Trophoblast cell (in vitro differentiated cells and primary cell): ENCODE results near the gene GGPS1.

ENCODE experiments used
- DNase-seq, 2 donors: peaks; one replicate each; pipeline ENCODE4 v3.0.0-alpha.2; 2016
- H2AFZ ChIP-seq: 2 replicates; pipeline ENCODE4 v1.6.1; 2013; ENCODE audit warnings: low read length, moderate library complexity, mild to moderate bottlenecking; ENCODE audit not compliant: insufficient read depth, poor library complexity
- H2AK5ac ChIP-seq: 2 replicates; pipeline ENCODE4 v1.6.1; 2013; ENCODE audit warnings: mild to moderate bottlenecking, low read length
- H2BK120ac ChIP-seq: 2 replicates; pipeline ENCODE4 v1.6.1; 2013; ENCODE audit warnings: low read length, mild to moderate bottlenecking, moderate library complexity; ENCODE audit not compliant: insufficient read depth, poor library complexity
- H2BK12ac ChIP-seq: 2 replicates; pipeline ENCODE4 v1.6.1; 2013; ENCODE audit warnings: mild to moderate bottlenecking, low read length, moderate library complexity
- H2BK5ac ChIP-seq: 2 replicates; pipeline ENCODE4 v1.6.1; 2013; ENCODE audit warnings: low read length, low read depth, moderate library complexity, mild to moderate bottlenecking; ENCODE audit not compliant: poor library complexity
- H3K14ac ChIP-seq: 2 replicates; pipeline ENCODE4 v1.6.1; 2013; ENCODE audit warnings: mild to moderate bottlenecking, low read length
- H3K18ac ChIP-seq: 2 replicates; pipeline ENCODE4 v1.6.1; 2013; ENCODE audit warnings: mild to moderate bottlenecking, low read length
- H3K23ac ChIP-seq: 2 replicates; pipeline ENCODE4 v1.6.1; 2013; ENCODE audit warnings: low read length
- H3K27ac ChIP-seq: 2 replicates; pipeline ENCODE4 v1.5.1; 2013; ENCODE audit warnings: low read depth, mild to moderate bottlenecking, inconsistent platforms, low read length, moderate library complexity
- H3K27me3 ChIP-seq: 2 replicates; pipeline ENCODE4 v1.6.1; 2013; ENCODE audit warnings: inconsistent platforms, mild to moderate bottlenecking, low read length, moderate library complexity; ENCODE audit not compliant: insufficient read depth
- H3K36me3 ChIP-seq, 2 experiments: 1 replicate in 1 of 2; 2 replicates in 1 of 2; pipeline ENCODE4 v1.6.1; 2013; ENCODE audit warnings: low read length in 2 of 2, mild to moderate bottlenecking in 2 of 2, moderate library complexity in 1 of 2; ENCODE audit not compliant: insufficient read depth in 2 of 2, control insufficient read depth in 1 of 2
- H3K4ac ChIP-seq: 2 replicates; pipeline ENCODE4 v1.6.1; 2013; ENCODE audit warnings: low read depth, mild to moderate bottlenecking, low read length, moderate library complexity
- H3K4me1 ChIP-seq, 2 experiments: 1 replicate in 1 of 2; 2 replicates in 1 of 2; pipeline ENCODE4 v1.6.1; 2013; ENCODE audit warnings: low read length in 2 of 2, mild to moderate bottlenecking in 2 of 2, moderate library complexity in 1 of 2; ENCODE audit not compliant: insufficient read depth in 2 of 2, control insufficient read depth in 1 of 2
- H3K4me2 ChIP-seq: 2 replicates; pipeline ENCODE4 v1.6.1; 2013; ENCODE audit warnings: inconsistent platforms, mild to moderate bottlenecking, low read length, moderate library complexity
- H3K4me3 ChIP-seq: 2 replicates; pipeline ENCODE4 v1.5.1; 2013; ENCODE audit warnings: mild to moderate bottlenecking, low read depth, low read length, inconsistent platforms
- H3K79me1 ChIP-seq: one replicate; pipeline ENCODE4 v1.6.1; 2013; ENCODE audit warnings: low read length
- H3K79me2 ChIP-seq: 2 replicates; pipeline ENCODE4 v1.6.1; 2013; ENCODE audit warnings: low read length, mild to moderate bottlenecking; ENCODE audit not compliant: control insufficient read depth, insufficient read depth, poor library complexity
- H3K9ac ChIP-seq: 2 replicates; pipeline ENCODE4 v1.6.1; 2013; ENCODE audit warnings: mild to moderate bottlenecking, low read length
- H3K9me3 ChIP-seq: 2 replicates; pipeline ENCODE4 v1.6.1; 2013; ENCODE audit warnings: low read depth, mild to moderate bottlenecking, control low read depth, inconsistent platforms, low read length; ENCODE audit not compliant: insufficient read depth
- H4K12ac ChIP-seq: 2 replicates; pipeline ENCODE4 v1.6.1; 2013; ENCODE audit warnings: low read depth, mild to moderate bottlenecking, low read length, moderate library complexity
- H4K8ac ChIP-seq: 2 replicates; pipeline ENCODE4 v1.6.1; 2013; ENCODE audit warnings: low read depth, mild to moderate bottlenecking, low read length, moderate library complexity
- H4K91ac ChIP-seq: one replicate; pipeline ENCODE4 v1.6.1; 2013; ENCODE audit warnings: low read depth, mild to moderate bottlenecking, low read length, moderate library complexity
- WGBS: extraction: QIAGEN DNeasy Blood & Tissue Kit; methylation state at CpG from one replicate; pipeline ENCODE4 v1.1.7; 2013; ENCODE audit warnings: missing lambda C conversion rate; ENCODE audit not compliant: insufficient read length, insufficient coverage; ENCODE audit errors: extremely low coverage; 5-methylcytosine and 5-hydroxymethylcytosine counted together

The GGPS1 gene

GRCh38 chr1:235331401-235331800 is 3.0 kb downstream of the GGPS1 start:
- H3K18ac ChIP-seq = no peak overlapping the region
- H2AFZ ChIP-seq = no peak overlapping the region
- H3K79me2 ChIP-seq = peaks cover 20% of the 10 kb centered on the region
- H2AK5ac ChIP-seq = no peak overlapping the region
- H2BK12ac ChIP-seq = no peak overlapping the region
- no peaks in the 10 kb centered on the region for H3K9me3 ChIP-seq
- no CpG with 5 or more reads among the region's 3 CpGs for WGBS
- H4K12ac ChIP-seq = no peak overlapping the region
- H3K23ac ChIP-seq = no peak overlapping the region
- H3K14ac ChIP-seq = no peak overlapping the region
- H3K27me3 ChIP-seq = no peaks in the 10 kb centered on the region
- peaks cover 23% of the 10 kb centered on the region for H3K79me1 ChIP-seq
- H3K4ac ChIP-seq = peak overlapping the region; percentile 69
- H3K36me3 ChIP-seq = peaks cover 4 to 5% of the 10 kb centered on the region in 2 experiments
- H3K27ac ChIP-seq = no peak overlapping the region
- H3K4me1 ChIP-seq = no peaks in the 10 kb centered on the region
- no peak overlapping the region for H4K91ac ChIP-seq
- H2BK5ac ChIP-seq = no peak overlapping the region
- no peak overlapping the region for H2BK120ac ChIP-seq
- H4K8ac ChIP-seq = no peak overlapping the region
- no peak overlapping the region for H3K4me2 ChIP-seq
- H3K9ac ChIP-seq = no peak overlapping the region
- no peak for DNase-seq
- no peak overlapping the region for H3K4me3 ChIP-seq

- no peak overlapping the region for H3K4ac ChIP-seq
- no peak overlapping the region for H2BK120ac ChIP-seq
- no peaks in the 10 kb centered on the region for H3K27me3 ChIP-seq
- WGBS = no CpG with 5 or more reads among the region's 4 CpGs
- no peak overlapping the region for H4K12ac ChIP-seq
- H2AK5ac ChIP-seq = no peak overlapping the region
- no peak overlapping the region for H4K8ac ChIP-seq
- H3K4me3 ChIP-seq = no peak overlapping the region
- no peak overlapping the region for H2BK12ac ChIP-seq
- H3K23ac ChIP-seq = peak overlapping the region; percentile 87
- H3K9me3 ChIP-seq = no peaks in the 10 kb centered on the region
- H2BK5ac ChIP-seq = no peak overlapping the region
- H3K79me1 ChIP-seq = no peaks in the 10 kb centered on the region
- H3K36me3 ChIP-seq = peaks cover 15 to 21% of the 10 kb centered on the region in 2 experiments
- H3K4me2 ChIP-seq = no peak overlapping the region
- no peak overlapping the region for H4K91ac ChIP-seq
- H2AFZ ChIP-seq = no peak overlapping the region
- no peak overlapping the region for H3K14ac ChIP-seq
- H3K27ac ChIP-seq = no peak overlapping the region
- H3K18ac ChIP-seq = no peak overlapping the region
- H3K79me2 ChIP-seq = no peaks in the 10 kb centered on the region
- H3K4me1 ChIP-seq = no peaks in the 10 kb centered on the region
- H3K9ac ChIP-seq = no peak overlapping the region
- DNase-seq = no peak
These were observed 8.5 kb downstream of the GGPS1 start for GRCh38 chr1:235336903-235337302.

GRCh38 chr1:235339746-235340145 is 11.4 kb downstream of the GGPS1 start:
- H3K36me3 ChIP-seq = peaks cover 19% of the 10 kb centered on the region in 2 experiments
- DNase-seq = no peak

GRCh38 chr1:235341334-235341733 is 13.0 kb downstream of the GGPS1 start:
- Histone ChIP-seq H3K79me1 (no peaks in the 10 kb centered on the region), H2AFZ (no peak overlapping the region), H4K91ac (no peak overlapping the region), H3K18ac (no peak overlapping the region), H3K4me2 (no peak overlapping the region), H4K12ac (no peak overlapping the region), H2AK5ac (no peak overlapping the region), H3K4me1 (no peaks in the 10 kb centered on the region), H2BK5ac (no peak overlapping the region), H3K9me3 (no peaks in the 10 kb centered on the region), H3K23ac (no peak overlapping the region), H2BK12ac (no peak overlapping the region), H3K9ac (no peak overlapping the region), H3K36me3 (peaks cover 15 to 19% of the 10 kb centered on the region in 2 experiments), H3K27me3 (no peaks in the 10 kb centered on the region), H3K27ac (no peak overlapping the region), H2BK120ac (no peak overlapping the region), H3K79me2 (no peaks in the 10 kb centered on the region), H3K14ac (no peak overlapping the region), H3K4ac (no peak overlapping the region), H3K4me3 (no peak overlapping the region), H4K8ac (no peak overlapping the region)
- DNase-seq = no peak
- no CpG with 5 or more reads among the region's 1 CpG for WGBS

More at GRCh38 chr1:235339746-235340145, 11.4 kb downstream of the GGPS1 start:
- no peak overlapping the region for H3K4me3 ChIP-seq
- H4K8ac ChIP-seq = no peak overlapping the region
- H3K4me2 ChIP-seq = no peak overlapping the region
- no CpG with 5 or more reads among the region's 8 CpGs for WGBS
- no peak overlapping the region for H2AK5ac ChIP-seq
- no peak overlapping the region for H3K9ac ChIP-seq
- H2BK12ac ChIP-seq = no peak overlapping the region
- no peaks in the 10 kb centered on the region for H3K79me2 ChIP-seq
- H3K79me1 ChIP-seq = no peaks in the 10 kb centered on the region
- H4K91ac ChIP-seq = no peak overlapping the region
- H3K9me3 ChIP-seq = no peaks in the 10 kb centered on the region
- H3K27me3 ChIP-seq = no peaks in the 10 kb centered on the region
- no peak overlapping the region for H3K18ac ChIP-seq
- no peak overlapping the region for H3K14ac ChIP-seq
- H4K12ac ChIP-seq = no peak overlapping the region
- H3K27ac ChIP-seq = no peak overlapping the region
- no peak overlapping the region for H3K4ac ChIP-seq
- no peak overlapping the region for H2BK120ac ChIP-seq
- H3K4me1 ChIP-seq = no peaks in the 10 kb centered on the region
- no peak overlapping the region for H3K23ac ChIP-seq
- H2BK5ac ChIP-seq = no peak overlapping the region
- no peak overlapping the region for H2AFZ ChIP-seq
